Measurements from ENCODE around the gene PLS1. TPM values are rescaled to one million over a fixed set of nuclear protein-coding genes. Genes with fewer than 3 reads are reported as not detected.
"Not testable (repeated sequence)": the region's sequence is repeated elsewhere in the genome, so short reads cannot be mapped to it uniquely, and the experiment has no call there.

The PLS1 gene
- total RNA-seq, 1 experiment from 2014 or later: 53.8 TPM

GRCh38 chr3:142597906-142598305 lies 1.7 kb downstream of the PLS1 start:
- peaks cover 19% of the 10 kb centered on the region; the same call in 1 of the 2 replicates for H3F3A ChIP-seq (ENCODE audit: insufficient read depth, low read depth)
- DNase-seq: peak in 1 of 2 experiments; percentile 49
- no peaks in the 10 kb centered on the region for H3K9me3 ChIP-seq (ENCODE audit: insufficient read depth, low read depth)
- CTCF ChIA-PET: no interaction called here
- peak overlapping the region; percentile 94 for H3K4me2 ChIP-seq
- intact Hi-C loops (cut with micrococcal nuclease; ENCODE audit: unreplicated experiment): loop anchor here (2.0 to 5.0 kb wide), 2 partner anchors 84 to 127 kb away; partner anchors contain the start of gene TRPC1
- H3K27ac ChIP-seq: peak overlapping the region; percentile 91
- no peaks in the 10 kb centered on the region for H4K20me1 ChIP-seq (ENCODE audit: insufficient read depth)
- H3K4me3 ChIP-seq: peak overlapping the region; percentile 73
- no peaks in the 10 kb centered on the region for H3K27me3 ChIP-seq (ENCODE audit: insufficient read depth, low read depth)
- TF ChIP-seq CTCF (conservative IDR thresholded peaks at IDR 0.05) (no peak), EZH2 (IDR thresholded peaks at IDR 0.05; ENCODE audit: low read depth) (no peak)
- 0 out of 2 replicates have a peak, but pooled peaks cover 4% of the 10 kb centered on the region for H3K36me3 ChIP-seq (ENCODE audit: low read depth)
- H3K79me2 ChIP-seq (ENCODE audit: low read depth): peaks cover 45% of the 10 kb centered on the region
- POLR2A ChIA-PET (ENCODE audit: unreplicated experiment): interaction anchor here (0.5 to 0.6 kb wide), 3 partner anchors 32 to 1374 kb away, joined by 4 to 9 read pairs (median 6); no protein-coding TSS in a partner anchor
- peaks cover 30% of the 10 kb centered on the region for H3K4me1 ChIP-seq (replicated peaks; ENCODE audit: insufficient read depth)
- H2AFZ ChIP-seq: peak overlapping the region; percentile 86
- BruUV-seq (replicated peaks): no TSS peak
- H3K9me2 ChIP-seq (ENCODE audit: insufficient read depth): no peaks in the 10 kb centered on the region

- TF ChIP-seq EZH2 (IDR thresholded peaks at IDR 0.05; ENCODE audit: low read depth) (no peak), CTCF (conservative IDR thresholded peaks at IDR 0.05) (no peak)
- Histone ChIP-seq H3K27me3 (ENCODE audit: insufficient read depth, low read depth) (no peaks in the 10 kb centered on the region), H3K9me3 (ENCODE audit: insufficient read depth, low read depth) (no peaks in the 10 kb centered on the region), H3K4me3 (no peak overlapping the region), H3K27ac (no peak overlapping the region), H3K9me2 (ENCODE audit: insufficient read depth) (no peaks in the 10 kb centered on the region), H4K20me1 (ENCODE audit: insufficient read depth) (no peaks in the 10 kb centered on the region), H3K4me2 (no peak overlapping the region), H3K36me3 (ENCODE audit: low read depth) (peaks cover 7% of the 10 kb centered on the region; the same call in 1 of the 2 replicates), H2AFZ (no peak overlapping the region), H3K79me2 (ENCODE audit: low read depth) (peaks cover 69% of the 10 kb centered on the region), H3K4me1 (replicated peaks; ENCODE audit: insufficient read depth) (peaks cover 15% of the 10 kb centered on the region), H3F3A (ENCODE audit: insufficient read depth, low read depth) (no peaks in the 10 kb centered on the region)
- ChIA-PET CTCF (no interaction called here), POLR2A (ENCODE audit: unreplicated experiment) (no interaction called here)
- DNase-seq: no peak
- intact Hi-C loops (cut with micrococcal nuclease; ENCODE audit: unreplicated experiment): no loop called here
- BruUV-seq (replicated peaks): no TSS peak
These were observed 5.5 kb downstream of the PLS1 start for GRCh38 chr3:142601713-142602112.

GRCh38 chr3:142602619-142603385 lies 6.6 kb downstream of the PLS1 start:
- Histone ChIP-seq H3K79me2 (ENCODE audit: low read depth) (peaks cover 61% of the 10 kb centered on the region), H3K4me1 (replicated peaks; ENCODE audit: insufficient read depth) (peaks cover 9% of the 10 kb centered on the region), H3K4me3 (no peak overlapping the region), H3F3A (ENCODE audit: insufficient read depth, low read depth) (no peaks in the 10 kb centered on the region), H3K9me2 (ENCODE audit: insufficient read depth) (no peaks in the 10 kb centered on the region), H4K20me1 (ENCODE audit: insufficient read depth) (no peaks in the 10 kb centered on the region), H3K4me2 (no peak overlapping the region), H2AFZ (no peak overlapping the region), H3K27me3 (ENCODE audit: insufficient read depth, low read depth) (no peaks in the 10 kb centered on the region), H3K27ac (no peak overlapping the region), H3K9me3 (ENCODE audit: insufficient read depth, low read depth) (no peaks in the 10 kb centered on the region), H3K36me3 (ENCODE audit: low read depth) (peaks cover 9% of the 10 kb centered on the region; the same call in 1 of the 2 replicates)
- POLR2A ChIA-PET (ENCODE audit: unreplicated experiment): no interaction called here
- CTCF ChIA-PET: interaction anchor here (0.6 kb wide), 1 partner anchor 393 kb away, joined by 3 read pairs; no protein-coding TSS in a partner anchor
- no TSS peak for BruUV-seq (replicated peaks)
- TF ChIP-seq EZH2 (IDR thresholded peaks at IDR 0.05; ENCODE audit: low read depth) (no peak), CTCF (conservative IDR thresholded peaks at IDR 0.05) (no peak)
- intact Hi-C loops (cut with micrococcal nuclease; ENCODE audit: unreplicated experiment): no loop called here
- no peak for DNase-seq

GRCh38 chr3:142603386-142603705 lies 7.2 kb downstream of the PLS1 start:
- H3K4me3 ChIP-seq; BruUV-seq (replicated peaks); H3F3A ChIP-seq (ENCODE audit: insufficient read depth, low read depth); H3K4me1 ChIP-seq (replicated peaks; ENCODE audit: insufficient read depth); H2AFZ ChIP-seq; intact Hi-C loops (cut with micrococcal nuclease; ENCODE audit: unreplicated experiment); H3K9me2 ChIP-seq (ENCODE audit: insufficient read depth); H3K27ac ChIP-seq; H3K36me3 ChIP-seq (ENCODE audit: low read depth); H3K4me2 ChIP-seq; H3K9me3 ChIP-seq (ENCODE audit: insufficient read depth, low read depth); POLR2A ChIA-PET (ENCODE audit: unreplicated experiment); DNase-seq; H4K20me1 ChIP-seq (ENCODE audit: insufficient read depth); H3K27me3 ChIP-seq (ENCODE audit: insufficient read depth, low read depth): not testable (repeated sequence)
- CTCF ChIA-PET: interaction anchor here (0.6 kb wide), 1 partner anchor 393 kb away, joined by 3 read pairs; no protein-coding TSS in a partner anchor
- peaks cover 62% of the 10 kb centered on the region for H3K79me2 ChIP-seq (ENCODE audit: low read depth)

All from PC-9 (cell line).